GM12892 (cell line): ENCODE data around the gene HOXA11.

Experiments
- DNase-seq: peaks from one replicate; pipeline ENCODE4 v3.0.0; 2011; ENCODE audit not compliant: insufficient read length
- FAIRE-seq: peaks from 2 replicates; lab custom pipeline; 2011; peaks lifted over from hg19 to GRCh38; lab: Jason Lieb, UNC
- POLR2A ChIP-seq: IDR thresholded peaks from 2 replicates; pipeline ENCODE4 v1.6.1; 2011; ENCODE audit warnings: low read depth, low read length, control low read depth
- POLR2AphosphoS5 ChIP-seq: IDR thresholded peaks from 2 replicates; pipeline ENCODE4 v1.6.1; 2011; ENCODE audit warnings: low read depth, low read length, control low read depth
- TAF1 ChIP-seq: IDR thresholded peaks from 2 replicates; pipeline ENCODE4 v1.6.1; 2011; ENCODE audit warnings: low read depth, mild to moderate bottlenecking, control low read depth, low read length, borderline replicate concordance

Gene HOXA11

DNA sequence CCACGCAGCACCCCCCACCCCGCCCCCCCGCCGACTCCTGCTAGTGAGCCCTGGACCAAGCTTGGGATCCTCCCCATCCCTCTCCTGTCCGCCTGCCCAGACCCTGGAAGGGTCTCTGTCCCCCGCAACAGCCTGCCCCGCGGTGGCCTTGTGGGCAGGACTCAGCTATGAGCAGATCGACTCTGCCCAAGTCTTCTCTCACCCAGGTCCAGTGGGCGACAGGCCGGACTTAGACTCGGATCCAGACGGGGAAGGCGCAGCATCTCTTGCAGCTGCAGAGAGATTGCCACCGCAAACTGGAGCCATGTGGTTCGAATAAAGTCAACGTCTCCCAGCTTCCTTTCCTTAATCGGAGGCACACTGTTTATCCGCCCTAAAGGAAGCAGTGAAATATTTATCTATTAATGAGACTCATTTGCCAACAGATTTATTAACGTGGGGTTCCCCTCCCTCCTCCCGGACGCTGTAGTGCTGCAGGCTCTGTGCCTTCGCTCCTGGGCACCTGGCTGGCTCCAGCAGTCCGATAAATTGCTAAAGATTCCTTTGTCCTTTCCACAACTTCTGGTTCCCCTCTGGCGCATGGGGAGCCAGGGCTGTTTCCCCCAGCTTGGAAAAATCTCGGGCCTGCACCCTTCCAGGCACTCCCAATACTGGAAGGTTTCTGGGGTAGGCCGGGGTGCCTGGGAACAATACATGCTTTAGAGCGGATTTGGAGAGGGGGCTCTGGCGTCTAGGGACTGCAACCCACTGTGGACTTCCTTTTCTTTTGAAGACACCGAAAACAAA lies 27.9 kb downstream of the HOXA11 start:
- TF ChIP-seq POLR2AphosphoS5: no peak
- TF ChIP-seq TAF1: no peak
- no peak for TF ChIP-seq POLR2A
- DNase-seq (no peak), FAIRE-seq (no peak)

GRCh38 chr7:27156508-27156898 lies 28.5 kb downstream of the HOXA11 start, which contains the start of gene HOXA7:
TSS of gene HOXA7 (minus strand) at chr7:27156675. CDS start at chr7:27156545, 130 bp downstream.
- no peak for FAIRE-seq
- DNase-seq: no peak
- TF ChIP-seq TAF1 (no peak), POLR2AphosphoS5 (no peak), POLR2A (no peak)

GRCh38 chr7:27155816-27156507 lies 29.1 kb downstream of the HOXA11 start:
- FAIRE-seq (no peak), DNase-seq (no peak)
- TF ChIP-seq POLR2A (no peak), POLR2AphosphoS5 (no peak), TAF1 (no peak)

DNA sequence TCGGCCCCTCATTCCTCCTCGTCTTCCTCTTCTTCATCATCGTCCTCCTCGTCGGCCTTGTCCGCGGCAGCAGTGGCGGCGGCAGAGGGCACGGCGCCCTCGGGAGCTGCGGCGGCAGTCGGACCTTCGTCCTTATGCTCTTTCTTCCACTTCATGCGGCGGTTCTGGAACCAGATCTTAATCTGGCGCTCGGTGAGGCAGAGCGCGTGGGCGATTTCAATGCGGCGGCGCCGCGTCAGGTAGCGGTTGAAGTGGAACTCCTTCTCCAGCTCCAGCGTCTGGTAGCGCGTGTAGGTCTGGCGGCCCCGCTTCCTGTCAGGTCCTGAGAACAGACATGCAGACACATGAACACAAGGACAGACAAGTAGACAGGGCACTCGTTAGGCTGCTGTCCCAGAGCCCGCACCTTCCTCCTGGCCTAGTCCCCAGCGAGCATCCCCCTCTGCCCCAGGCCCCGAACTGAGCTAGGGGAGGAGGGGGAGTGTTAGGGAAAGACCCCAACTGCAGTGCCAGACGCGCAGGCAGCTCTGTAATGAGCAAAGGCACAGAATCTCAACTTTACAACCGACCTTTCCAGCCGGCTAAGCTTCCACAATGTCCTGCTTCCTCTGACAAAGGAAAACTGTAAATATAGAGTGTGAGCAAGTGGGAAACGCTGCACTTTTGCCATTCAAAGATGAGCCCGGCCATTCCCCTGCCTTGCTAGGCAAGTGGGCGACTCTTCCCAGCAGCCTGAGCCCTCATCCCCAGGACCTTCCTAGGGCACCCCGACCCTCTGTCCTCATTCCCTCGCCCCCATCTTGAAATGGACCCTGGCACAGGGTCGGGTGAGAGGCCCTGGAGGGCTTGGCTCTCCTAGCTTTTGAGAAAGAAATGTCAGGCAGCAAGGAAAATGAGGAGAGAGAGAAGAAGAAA lies 29.9 kb downstream of the HOXA11 start:
- DNase-seq (no peak), FAIRE-seq (no peak)
- TF ChIP-seq POLR2A: no peak
- TF ChIP-seq TAF1: no peak
- TF ChIP-seq POLR2AphosphoS5: no peak

- FAIRE-seq: no peak
- no peak for TF ChIP-seq TAF1
- no peak for DNase-seq
Measured at GRCh38 chr7:27154369-27154768, 30.7 kb downstream of the HOXA11 start.

GRCh38 chr7:27153526-27153925 lies 31.5 kb downstream of the HOXA11 start:
- TF ChIP-seq POLR2A (no peak), TAF1 (no peak), POLR2AphosphoS5 (no peak)
- no peak for DNase-seq
- FAIRE-seq: no peak

- FAIRE-seq: no peak
- DNase-seq: no peak
- TF ChIP-seq TAF1: no peak
- TF ChIP-seq POLR2A: no peak
Measured at GRCh38 chr7:27152816-27153442, 32.1 kb downstream of the HOXA11 start.

DNA sequence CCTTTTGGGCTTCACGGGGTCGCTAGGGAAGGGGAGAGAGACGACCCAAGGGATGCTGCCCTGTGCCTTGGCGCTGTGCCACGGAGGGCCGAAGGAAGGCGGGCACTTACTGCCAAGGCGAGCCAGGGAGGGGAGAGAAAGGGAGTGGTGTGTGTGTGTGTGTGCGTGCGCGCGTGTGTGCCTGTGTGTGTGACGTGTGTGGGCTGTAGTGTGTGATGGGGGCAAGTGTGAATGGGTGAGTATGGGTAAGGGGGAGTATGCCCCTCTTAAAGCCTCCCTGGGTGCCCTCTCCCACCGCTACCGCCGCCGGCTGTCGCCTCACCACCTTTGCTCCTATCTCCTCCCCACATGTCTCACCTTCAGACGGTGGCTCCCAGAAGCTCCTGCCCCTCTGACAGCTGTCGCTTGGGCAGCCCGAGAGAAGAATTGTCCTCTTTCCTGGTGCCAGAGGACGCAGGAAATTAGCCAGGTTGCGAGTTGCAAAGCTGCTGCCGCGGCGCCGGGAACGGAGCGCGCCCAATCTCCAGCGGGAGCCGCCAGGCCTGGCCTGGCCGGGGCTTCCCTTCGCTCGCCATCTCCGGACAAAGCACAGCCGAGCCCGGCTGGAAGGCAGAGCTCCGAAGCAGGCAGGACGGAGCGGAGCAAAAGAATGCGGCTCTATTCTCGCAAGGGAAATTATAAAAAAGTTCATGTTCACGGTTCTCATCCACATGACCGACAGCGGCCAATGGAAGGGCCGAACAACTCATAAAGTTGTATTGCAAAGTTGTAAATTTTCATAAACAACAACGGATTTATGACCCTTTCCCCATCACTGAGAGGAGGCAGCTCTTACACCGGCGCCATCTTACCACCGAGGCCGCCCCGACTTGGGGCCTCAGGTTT lies 32.9 kb downstream of the HOXA11 start, which contains the start of gene HOXA3:
Gene HOXA3 (minus strand): TSS at position 653 of the 885 bp plus-strand sequence. CDS start 41,943 bp downstream, outside the sequence.
- TF ChIP-seq POLR2A (no peak), POLR2AphosphoS5 (no peak)
- no peak for FAIRE-seq
- no peak for DNase-seq

- DNase-seq (no peak), FAIRE-seq (no peak)
- no peak for TF ChIP-seq POLR2A
- TF ChIP-seq POLR2AphosphoS5: no peak
- TF ChIP-seq TAF1: no peak
Measured at GRCh38 chr7:27151341-27151930, 33.6 kb downstream of the HOXA11 start.
